Measurements from ENCODE around the gene SPTBN2. TPM values are rescaled to one million over a fixed set of nuclear protein-coding genes. Genes with fewer than 3 reads are reported as not detected.

Gene SPTBN2
- 4.8 and 8.5 TPM in 2 replicates for total RNA-seq (2014; rRNA removed; shearing (Covaris generic))

DNA sequence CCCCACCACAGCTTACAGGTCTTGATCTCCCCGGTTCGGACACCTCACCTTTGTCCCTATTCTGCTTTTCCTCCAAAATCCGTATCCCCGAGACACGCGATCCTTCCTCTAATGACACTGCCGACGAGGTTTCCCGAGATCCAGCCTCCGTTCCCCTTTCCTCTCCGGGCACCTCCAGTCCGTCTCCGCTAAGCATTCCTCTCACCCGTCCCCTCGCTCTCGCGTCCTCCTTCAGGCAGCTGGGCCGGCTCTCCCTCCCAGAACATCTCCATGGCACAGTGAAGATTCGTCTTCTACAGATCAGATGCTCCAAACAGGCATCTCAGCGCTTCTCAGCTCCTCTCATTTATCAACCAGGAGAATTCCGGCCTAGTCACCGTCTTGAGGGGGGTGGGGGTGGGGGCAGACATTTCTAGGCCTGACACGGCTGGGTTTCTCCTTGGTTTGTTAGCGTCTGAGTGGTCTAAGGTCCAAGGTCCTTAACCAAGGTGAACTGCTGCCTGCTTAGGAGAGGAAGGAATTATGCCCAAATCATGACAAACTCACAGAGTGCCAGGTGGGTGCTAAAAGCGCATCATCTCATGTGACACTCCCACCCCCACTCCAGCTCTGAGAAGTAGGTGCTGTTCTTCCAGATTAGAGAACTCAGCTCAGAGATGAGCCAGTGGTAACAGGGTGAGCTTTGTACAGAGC is at the start of gene SPTBN2:
Gene SPTBN2, minus strand, starts transcription at position 524 of the 693 bp plus-strand sequence. CDS start 7,976 bp downstream, outside the sequence.
- H3K27me3 ChIP-seq: peaks cover 37% of the 10 kb centered on the region

GRCh38 chr11:66768818-66769217 is 39.8 kb upstream of the SPTBN2 start:
- no peaks in the 10 kb centered on the region for H3K36me3 ChIP-seq
- no peaks in the 10 kb centered on the region for H3K9me3 ChIP-seq (replicated peaks)
- H3K4me3 ChIP-seq: no peak overlapping the region
- H3K27ac ChIP-seq: no peak overlapping the region
- DNase-seq: no peak
- no peaks in the 10 kb centered on the region for H3K4me1 ChIP-seq
- H3K27me3 ChIP-seq: no peaks in the 10 kb centered on the region

More for the DNA sequence above, at the start of gene SPTBN2:
- Histone ChIP-seq H3K9me3 (replicated peaks) (no peaks in the 10 kb centered on the region), H3K36me3 (no peaks in the 10 kb centered on the region), H3K4me3 (peak within 1 kb of the TSS; percentile 52), H3K4me1 (peaks cover 13% of the 10 kb centered on the region; the same call in 1 of the 2 replicates), H3K27ac (no peak within 1 kb of the TSS)
- DNase-seq: peak in 1 of 2 experiments; percentile 36

GRCh38 chr11:66768088-66768521 is 39.1 kb upstream of the SPTBN2 start:
- no peak for DNase-seq
- Histone ChIP-seq H3K9me3 (replicated peaks) (no peaks in the 10 kb centered on the region), H3K36me3 (no peaks in the 10 kb centered on the region), H3K27ac (no peak overlapping the region), H3K27me3 (no peaks in the 10 kb centered on the region), H3K4me3 (no peak overlapping the region), H3K4me1 (no peaks in the 10 kb centered on the region)

DNA sequence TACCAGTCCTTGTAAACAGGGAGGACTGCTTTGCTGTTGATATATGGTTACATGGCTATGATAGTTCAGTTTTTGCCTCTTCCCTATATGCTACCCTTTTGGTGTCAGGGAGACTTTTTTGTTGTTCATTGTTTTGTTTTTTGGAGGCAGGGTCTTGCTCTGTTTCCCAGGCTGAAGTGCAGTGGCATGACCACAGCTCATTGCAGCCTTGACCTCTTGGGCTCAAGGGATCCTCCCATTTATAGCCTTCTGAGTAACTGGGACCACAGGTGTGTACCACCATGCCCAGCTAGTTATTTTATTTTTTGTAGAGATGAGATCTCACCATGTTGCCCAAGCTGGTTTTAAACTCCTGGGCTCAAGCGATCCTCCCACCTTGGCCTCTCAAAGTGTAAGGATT is 38.6 kb upstream of the SPTBN2 start:
- Histone ChIP-seq H3K4me1 (no peaks in the 10 kb centered on the region), H3K36me3 (no peaks in the 10 kb centered on the region), H3K27me3 (no peaks in the 10 kb centered on the region), H3K27ac (no peak overlapping the region), H3K9me3 (replicated peaks) (no peaks in the 10 kb centered on the region), H3K4me3 (no peak overlapping the region)
- no peak for DNase-seq

GRCh38 chr11:66766681-66767080 is 37.7 kb upstream of the SPTBN2 start:
- Histone ChIP-seq H3K27ac (no peak overlapping the region), H3K27me3 (no peaks in the 10 kb centered on the region), H3K4me1 (no peaks in the 10 kb centered on the region), H3K9me3 (replicated peaks) (no peaks in the 10 kb centered on the region), H3K36me3 (no peaks in the 10 kb centered on the region), H3K4me3 (no peak overlapping the region)
- DNase-seq: no peak

DNA sequence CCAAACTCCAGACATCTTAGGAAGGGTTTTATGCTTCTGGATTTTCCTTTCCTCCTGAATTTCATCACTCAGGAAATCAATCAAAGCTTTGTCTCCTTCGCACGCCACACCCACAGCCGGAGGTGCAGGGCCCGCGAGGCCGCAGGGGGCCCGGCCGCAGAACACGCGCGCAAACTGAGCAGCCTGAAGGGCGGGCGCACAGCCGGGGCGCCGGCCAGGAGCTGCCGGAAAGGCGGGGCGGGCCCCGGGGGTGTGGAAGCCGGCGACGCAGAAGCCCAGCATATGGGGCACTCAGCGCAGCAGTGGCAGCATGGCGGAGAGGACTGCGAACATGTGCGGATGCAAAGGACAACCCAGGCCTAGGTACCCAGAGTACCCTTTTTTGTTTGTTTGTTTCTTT is 33.1 kb upstream of the SPTBN2 start:
- DNase-seq: no peak
- Histone ChIP-seq H3K27ac (no peak overlapping the region), H3K4me3 (no peak overlapping the region), H3K27me3 (no peaks in the 10 kb centered on the region), H3K4me1 (no peaks in the 10 kb centered on the region), H3K9me3 (replicated peaks) (no peaks in the 10 kb centered on the region), H3K36me3 (no peaks in the 10 kb centered on the region)

DNA sequence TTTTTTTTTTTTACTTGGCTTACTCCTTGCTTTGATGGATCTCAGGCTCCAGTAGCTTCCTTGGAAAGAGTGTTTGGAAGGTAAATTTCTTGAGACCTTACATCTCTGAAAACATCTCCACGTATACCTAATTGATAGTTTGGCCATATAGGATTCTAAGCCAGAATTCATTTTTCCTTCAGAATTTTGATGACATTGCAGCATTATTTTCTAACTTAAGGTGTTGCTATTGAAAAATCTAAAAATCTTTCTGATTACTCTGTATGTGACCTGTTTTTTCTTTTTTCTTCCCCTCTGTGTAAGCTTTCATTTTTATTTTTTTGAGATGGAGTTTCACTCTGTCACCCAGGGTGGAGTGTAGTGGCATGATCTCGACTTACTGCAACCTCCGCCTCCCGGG is 23.1 kb upstream of the SPTBN2 start:
- Histone ChIP-seq H3K36me3 (no peaks in the 10 kb centered on the region), H3K9me3 (replicated peaks) (no peaks in the 10 kb centered on the region), H3K4me1 (no peaks in the 10 kb centered on the region), H3K27me3 (no peaks in the 10 kb centered on the region), H3K4me3 (no peak overlapping the region), H3K27ac (no peak overlapping the region)
- no peak for DNase-seq

DNA sequence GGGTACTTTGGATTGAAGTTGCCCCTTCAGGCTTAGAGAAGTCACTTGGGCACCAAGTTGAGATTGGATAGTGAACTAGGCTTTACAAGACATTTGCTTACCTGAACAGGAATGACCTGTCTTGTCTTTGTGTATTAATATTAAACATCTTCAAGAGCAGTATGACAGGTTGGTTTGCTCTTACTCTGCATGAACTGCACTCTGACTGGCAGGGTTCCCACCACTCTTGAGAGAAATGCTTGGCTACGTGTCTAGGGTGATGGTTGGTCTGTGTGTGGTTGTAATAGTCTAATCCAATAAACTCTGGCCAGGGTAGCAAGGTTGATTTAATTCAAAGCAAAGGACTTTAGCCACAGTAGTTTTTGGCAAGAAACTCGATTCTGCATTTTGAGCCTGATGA is 20.1 kb upstream of the SPTBN2 start:
- no peak overlapping the region for H3K27ac ChIP-seq
- H3K4me1 ChIP-seq: no peaks in the 10 kb centered on the region
- H3K36me3 ChIP-seq: no peaks in the 10 kb centered on the region
- H3K27me3 ChIP-seq: no peaks in the 10 kb centered on the region
- DNase-seq: no peak
- H3K4me3 ChIP-seq: no peak overlapping the region
- no peaks in the 10 kb centered on the region for H3K9me3 ChIP-seq (replicated peaks)

DNA sequence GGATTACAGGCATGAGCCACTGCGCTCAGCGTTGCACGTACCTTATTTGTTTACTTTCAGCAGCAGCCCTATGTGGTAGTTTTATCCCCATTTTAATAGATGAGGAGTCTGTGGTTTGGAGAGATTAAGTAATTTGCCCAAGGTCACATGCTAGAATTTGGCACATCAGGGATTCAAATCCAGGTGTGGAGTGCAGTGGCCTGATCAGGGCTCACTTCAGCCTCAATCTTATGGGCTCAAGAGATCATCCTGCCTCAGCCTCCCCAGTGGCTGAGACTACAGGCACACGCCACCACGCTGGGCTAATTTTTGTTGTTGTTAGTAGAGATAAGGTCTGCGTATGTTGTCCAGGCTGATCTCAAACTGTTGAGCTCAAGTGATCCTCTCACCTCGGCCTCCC is 18.5 kb upstream of the SPTBN2 start:
- H3K36me3 ChIP-seq: no peaks in the 10 kb centered on the region
- no peaks in the 10 kb centered on the region for H3K27me3 ChIP-seq
- H3K9me3 ChIP-seq (replicated peaks): no peaks in the 10 kb centered on the region
- H3K4me3 ChIP-seq: no peak overlapping the region
- H3K4me1 ChIP-seq: no peaks in the 10 kb centered on the region
- no peak overlapping the region for H3K27ac ChIP-seq
- DNase-seq: no peak

DNA sequence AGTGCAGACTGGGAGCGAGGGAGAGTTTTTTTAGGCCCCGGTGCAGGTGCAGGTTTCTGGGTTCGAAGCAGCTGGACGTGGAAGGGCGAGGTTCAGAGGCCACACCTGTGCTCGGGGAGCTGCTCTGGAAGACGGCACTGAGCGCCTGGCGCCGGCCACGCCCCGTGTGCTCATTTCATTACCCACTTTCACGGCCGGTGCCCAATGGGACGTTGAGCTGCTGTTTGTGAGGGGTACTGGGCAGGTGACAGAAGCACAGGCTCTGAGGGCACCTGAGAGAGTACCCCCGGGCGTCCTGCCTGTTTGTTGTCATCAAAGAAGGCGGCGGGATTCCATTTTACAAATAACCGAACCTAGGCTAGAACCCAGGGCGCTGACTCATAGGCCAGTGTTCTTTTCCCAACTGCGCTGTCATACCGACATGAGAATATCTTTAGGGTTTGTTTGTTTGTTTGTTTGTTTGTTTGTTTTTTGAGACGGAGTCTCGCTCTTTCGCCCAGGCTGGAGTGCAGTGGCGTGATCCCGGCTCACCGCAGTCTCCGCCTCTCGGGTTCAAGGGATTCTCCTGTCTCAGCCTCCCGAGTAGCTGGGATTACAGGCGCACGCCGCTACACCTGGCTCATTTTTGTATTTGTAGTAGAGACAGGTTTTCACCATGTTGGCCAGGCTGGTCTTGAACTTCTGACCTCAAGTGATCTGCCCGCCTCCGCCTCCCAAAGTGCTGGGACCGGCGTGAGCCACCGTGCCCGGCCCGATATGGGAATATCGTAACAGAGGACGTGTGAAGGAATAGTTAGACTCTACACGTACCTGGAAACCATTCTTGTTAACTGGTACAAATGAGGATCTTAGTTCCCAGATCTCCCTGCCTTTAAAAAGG is 16.6 kb upstream of the SPTBN2 start:
- Histone ChIP-seq H3K27ac (no peak overlapping the region), H3K36me3 (no peaks in the 10 kb centered on the region), H3K4me3 (peak overlapping the region; percentile 90), H3K9me3 (replicated peaks) (no peaks in the 10 kb centered on the region), H3K27me3 (no peaks in the 10 kb centered on the region), H3K4me1 (no peaks in the 10 kb centered on the region)
- DNase-seq: no peak

DNA sequence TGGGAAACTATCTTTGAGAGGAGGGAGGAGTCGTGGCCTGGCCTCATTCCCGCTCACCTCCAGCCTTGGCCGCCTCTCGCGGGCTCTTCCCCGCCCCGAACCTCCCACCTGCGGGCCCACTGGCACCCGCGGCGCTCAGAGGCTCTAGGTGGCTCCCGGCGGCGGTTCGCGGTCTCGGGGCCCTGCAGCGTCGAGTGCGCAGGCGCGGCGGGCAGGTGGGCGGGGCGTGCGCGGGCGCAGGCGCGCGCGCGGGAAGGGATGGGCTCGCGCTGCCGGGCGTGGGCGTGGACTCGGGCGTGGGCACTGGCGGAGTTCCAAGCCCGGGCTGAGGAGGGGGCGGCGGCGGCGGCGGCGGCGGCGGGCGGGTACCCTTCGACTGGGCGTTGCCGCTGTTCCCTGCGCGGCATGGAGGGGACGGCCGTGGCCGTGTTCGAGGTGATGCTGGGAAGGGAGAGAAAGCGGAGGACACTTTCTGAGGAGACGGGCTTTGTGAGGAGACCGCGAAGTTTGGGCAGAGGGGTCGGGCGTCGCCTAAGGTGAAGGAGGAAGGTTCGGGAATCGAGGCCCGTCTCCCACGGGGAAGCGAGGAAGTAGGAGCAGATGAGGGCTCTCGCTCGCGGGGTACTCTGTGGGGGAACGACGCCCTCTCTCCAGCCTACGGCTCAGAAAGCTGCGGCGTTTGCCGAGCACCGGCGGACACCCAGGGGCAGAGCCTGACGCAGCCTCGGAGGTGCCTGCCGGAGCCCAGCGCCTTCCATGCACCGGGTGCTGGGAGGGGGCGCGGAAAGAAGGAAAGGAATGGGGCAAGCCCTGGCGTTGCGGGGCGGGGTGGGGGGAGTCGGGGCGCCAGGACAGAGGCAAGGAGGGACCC is 15.7 kb upstream of the SPTBN2 start:
- peak; percentile 64 to 79 for DNase-seq
- Histone ChIP-seq H3K9me3 (replicated peaks) (no peaks in the 10 kb centered on the region), H3K4me3 (peak overlapping the region; percentile 90), H3K4me1 (no peaks in the 10 kb centered on the region), H3K27me3 (no peaks in the 10 kb centered on the region), H3K36me3 (no peaks in the 10 kb centered on the region), H3K27ac (0 out of 2 replicates have a peak overlapping the region, but pooled peaks have one; percentile 20)

- DNase-seq: no peak
- Histone ChIP-seq H3K9me3 (replicated peaks) (no peaks in the 10 kb centered on the region), H3K4me3 (no peak overlapping the region), H3K27me3 (no peaks in the 10 kb centered on the region), H3K4me1 (no peaks in the 10 kb centered on the region), H3K36me3 (no peaks in the 10 kb centered on the region), H3K27ac (no peak overlapping the region)
Observed at GRCh38 chr11:66743271-66743968, 14.4 kb upstream of the SPTBN2 start.

- no peaks in the 10 kb centered on the region for H3K9me3 ChIP-seq (replicated peaks)
- H3K36me3 ChIP-seq: no peaks in the 10 kb centered on the region
- H3K27ac ChIP-seq: no peak overlapping the region
- no peaks in the 10 kb centered on the region for H3K27me3 ChIP-seq
- H3K4me3 ChIP-seq: no peak overlapping the region
- no peak for DNase-seq
- no peaks in the 10 kb centered on the region for H3K4me1 ChIP-seq
Observed at GRCh38 chr11:66741153-66741552, 12.1 kb upstream of the SPTBN2 start.

DNA sequence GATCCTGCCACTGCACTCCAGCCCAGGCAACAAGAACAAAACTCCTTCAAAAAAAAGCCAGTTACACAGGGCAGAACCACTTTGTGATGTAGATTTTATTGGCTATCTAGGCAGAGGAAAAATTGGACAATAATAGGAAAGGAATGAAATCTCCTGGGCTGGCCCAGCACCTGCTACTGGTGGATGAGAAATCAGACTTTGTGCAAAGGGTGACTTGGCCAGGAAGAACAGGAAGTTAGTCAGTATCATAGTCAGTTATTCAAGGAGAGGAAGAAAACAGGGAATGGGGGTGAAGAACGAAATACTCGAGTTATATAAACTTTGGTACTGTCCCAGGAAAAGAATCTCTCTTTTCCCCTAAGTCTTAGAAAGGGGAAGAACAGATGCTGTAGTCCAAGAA is 11.0 kb upstream of the SPTBN2 start:
- no peaks in the 10 kb centered on the region for H3K4me1 ChIP-seq
- H3K27ac ChIP-seq: no peak overlapping the region

More for the DNA sequence above, 11.0 kb upstream of the SPTBN2 start:
- Histone ChIP-seq H3K36me3 (no peaks in the 10 kb centered on the region), H3K9me3 (replicated peaks) (no peaks in the 10 kb centered on the region), H3K4me3 (no peak overlapping the region), H3K27me3 (no peaks in the 10 kb centered on the region)
- DNase-seq: no peak

Data from SJCRH30 (cell line).